HEK293T (cell line): ENCODE measurements around the gene TECTA.

Source experiments
- ARNT ChIP-seq: fragments of 450-650 bp; IDR thresholded peaks from 2 replicates; pipeline ENCODE4 v1.6.1; 2017; ENCODE audit warnings: mild to moderate bottlenecking
- FOXM1 ChIP-seq: fragments of 450-650 bp; IDR thresholded peaks from 2 replicates; pipeline ENCODE4 v1.6.1; 2017; ENCODE audit warnings: mild to moderate bottlenecking, borderline replicate concordance
- SP1 ChIP-seq: fragments of 450-650 bp; IDR thresholded peaks from 2 replicates; pipeline ENCODE4 v1.6.1; 2017
- SUZ12 ChIP-seq: fragments of 450-650 bp; IDR thresholded peaks from 2 replicates; pipeline ENCODE4 v1.6.1; 2016; ENCODE audit warnings: mild to moderate bottlenecking

- TF ChIP-seq SUZ12 (no peak), SP1 (no peak), ARNT (no peak), FOXM1 (no peak)
Observed at GRCh38 chr11:121240650-121241303, 139.7 kb downstream of the TECTA start.
